Measurements from ENCODE around the gene TSPAN31.
"Not testable (repeated sequence)": the region's sequence is repeated elsewhere in the genome, so short reads cannot be mapped to it uniquely, and the experiment has no call there.

TSPAN31 gene

DNA sequence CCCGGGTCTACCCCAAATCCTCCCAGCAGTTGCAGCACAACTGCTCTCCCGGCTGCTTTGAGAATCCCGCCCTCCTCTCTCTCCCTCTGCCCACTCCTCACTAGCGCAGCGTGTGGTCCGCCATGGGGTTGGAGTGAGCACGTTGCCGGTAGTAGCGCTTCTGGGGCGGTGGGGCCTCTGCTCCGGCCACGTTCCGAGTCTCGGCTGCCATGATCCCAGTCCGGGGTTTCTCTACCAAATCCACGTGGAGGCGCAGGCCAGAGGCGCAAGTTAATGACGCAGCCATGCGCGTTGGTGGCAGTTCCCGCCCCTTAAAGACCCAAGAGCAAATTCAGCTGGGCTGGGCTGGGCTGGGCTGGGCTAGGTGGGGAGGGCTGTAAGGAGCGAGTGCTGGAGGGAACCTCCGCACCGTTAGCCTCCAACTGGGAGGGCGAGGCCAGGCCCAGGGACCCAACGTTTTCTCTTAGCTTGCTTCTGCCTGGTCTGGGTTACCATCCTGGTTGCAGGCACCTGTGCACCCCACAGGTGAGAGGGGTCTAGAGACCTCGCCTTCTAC is 27.1 kb downstream of the TSPAN31 start, which contains the start of gene METTL1:
METTL1 (minus strand) TSS at position 233 of the 556 bp plus-strand sequence; CDS start at position 211, 22 bp downstream.
- H3K9me2 ChIP-seq (ENCODE audit: low read depth, low read length), result no peaks in the 10 kb centered on the region
- H4K20me1 ChIP-seq (ENCODE audit: insufficient read depth, low read length), result no peaks in the 10 kb centered on the region
- peak within 1 kb of the TSS; percentile 8 for H3K27ac ChIP-seq (ENCODE audit: low read depth, low read length, poor library complexity, severe bottlenecking)
- no peaks in the 10 kb centered on the region for H3F3A ChIP-seq (ENCODE audit: insufficient read depth, low read length)
- no peaks in the 10 kb centered on the region for H3K27me3 ChIP-seq (ENCODE audit: insufficient read depth, low read length)
- TF ChIP-seq, protein P1, sequence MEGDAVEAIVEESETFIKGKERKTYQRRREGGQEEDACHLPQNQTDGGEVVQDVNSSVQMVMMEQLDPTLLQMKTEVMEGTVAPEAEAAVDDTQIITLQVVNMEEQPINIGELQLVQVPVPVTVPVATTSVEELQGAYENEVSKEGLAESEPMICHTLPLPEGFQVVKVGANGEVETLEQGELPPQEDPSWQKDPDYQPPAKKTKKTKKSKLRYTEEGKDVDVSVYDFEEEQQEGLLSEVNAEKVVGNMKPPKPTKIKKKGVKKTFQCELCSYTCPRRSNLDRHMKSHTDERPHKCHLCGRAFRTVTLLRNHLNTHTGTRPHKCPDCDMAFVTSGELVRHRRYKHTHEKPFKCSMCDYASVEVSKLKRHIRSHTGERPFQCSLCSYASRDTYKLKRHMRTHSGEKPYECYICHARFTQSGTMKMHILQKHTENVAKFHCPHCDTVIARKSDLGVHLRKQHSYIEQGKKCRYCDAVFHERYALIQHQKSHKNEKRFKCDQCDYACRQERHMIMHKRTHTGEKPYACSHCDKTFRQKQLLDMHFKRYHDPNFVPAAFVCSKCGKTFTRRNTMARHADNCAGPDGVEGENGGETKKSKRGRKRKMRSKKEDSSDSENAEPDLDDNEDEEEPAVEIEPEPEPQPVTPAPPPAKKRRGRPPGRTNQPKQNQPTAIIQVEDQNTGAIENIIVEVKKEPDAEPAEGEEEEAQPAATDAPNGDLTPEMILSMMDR (IDR thresholded peaks at IDR 0.05; ENCODE audit: low read length), result no peak
- no peak for TF ChIP-seq EZH2 (IDR thresholded peaks at IDR 0.05; ENCODE audit: borderline replicate concordance, low read length)
- H3K36me3 ChIP-seq (ENCODE audit: insufficient read depth, low read length), result peaks cover 35% of the 10 kb centered on the region
- peaks cover 18% of the 10 kb centered on the region for H3K4me1 ChIP-seq (ENCODE audit: insufficient read depth, low read length, severe bottlenecking)
- H3K79me2 ChIP-seq (ENCODE audit: insufficient read depth, low read length), result no peaks in the 10 kb centered on the region
- H3K9me3 ChIP-seq (ENCODE audit: low read length), result no peaks in the 10 kb centered on the region
- H2AFZ ChIP-seq (ENCODE audit: low read length), result peak within 1 kb of the TSS; percentile 43
- H3K9ac ChIP-seq (ENCODE audit: low read length), result peak within 1 kb of the TSS; percentile 72
- H3K4me2 ChIP-seq (ENCODE audit: low read length), result peak within 1 kb of the TSS; percentile 90
- H3K4me3 ChIP-seq (ENCODE audit: low read depth, low read length, poor library complexity, severe bottlenecking), result peak within 1 kb of the TSS; percentile 75

DNA sequence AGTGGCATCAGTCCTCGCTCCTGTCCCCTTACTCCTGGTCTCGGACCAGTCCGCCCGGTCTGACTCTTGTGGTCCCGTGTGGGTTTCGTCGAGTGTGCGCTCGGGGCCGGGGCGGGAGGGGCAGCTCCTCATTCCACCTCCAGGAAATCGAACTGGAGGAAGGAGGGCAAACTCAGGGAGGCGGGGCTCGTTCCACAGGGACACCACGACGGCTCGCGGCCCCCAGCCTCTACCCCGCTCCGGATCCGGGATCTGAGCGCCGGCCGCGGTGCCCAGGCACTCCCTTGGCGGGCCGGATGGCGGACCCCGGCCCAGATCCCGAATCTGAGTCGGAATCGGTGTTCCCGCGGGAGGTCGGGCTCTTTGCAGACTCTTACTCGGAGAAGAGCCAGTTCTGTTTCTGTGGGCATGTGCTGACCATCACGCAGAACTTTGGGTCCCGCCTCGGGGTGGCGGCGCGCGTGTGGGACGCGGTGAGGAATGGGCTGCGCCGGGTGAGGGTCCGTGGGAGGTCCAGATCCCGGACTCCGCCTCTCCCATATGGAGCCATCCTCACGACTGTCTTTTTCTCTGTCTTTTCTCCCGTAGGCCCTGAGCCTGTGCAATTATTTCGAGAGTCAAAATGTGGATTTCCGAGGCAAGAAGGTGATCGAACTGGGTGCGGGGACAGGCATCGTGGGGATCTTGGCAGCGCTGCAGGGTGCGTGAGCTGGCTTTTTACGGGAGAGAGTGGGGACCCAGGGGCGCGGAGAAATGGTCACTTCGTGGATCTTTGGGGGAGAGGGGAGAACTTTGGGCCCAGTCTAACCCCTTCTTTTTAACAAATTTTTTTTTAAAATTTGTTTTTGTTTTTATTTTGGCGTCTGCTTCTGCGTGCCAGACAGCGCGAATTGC is 27.8 kb downstream of the TSPAN31 start, which contains the start of gene EEF1AKMT3:
EEF1AKMT3 (plus strand) TSS at position 186 of the 894 bp plus-strand sequence; CDS start at position 297, 111 bp downstream.
- TF ChIP-seq, protein P1 (IDR thresholded peaks at IDR 0.05; ENCODE audit: low read length), result no peak
- peak within 1 kb of the TSS; percentile 75 for H3K4me3 ChIP-seq (ENCODE audit: low read depth, low read length, poor library complexity, severe bottlenecking)
- no peaks in the 10 kb centered on the region for H4K20me1 ChIP-seq (ENCODE audit: insufficient read depth, low read length)
- peak within 1 kb of the TSS; percentile 72 for H3K9ac ChIP-seq (ENCODE audit: low read length)
- peak within 1 kb of the TSS; percentile 8 for H3K27ac ChIP-seq (ENCODE audit: low read depth, low read length, poor library complexity, severe bottlenecking)
- H3F3A ChIP-seq (ENCODE audit: insufficient read depth, low read length), result no peaks in the 10 kb centered on the region
- H3K79me2 ChIP-seq (ENCODE audit: insufficient read depth, low read length), result no peaks in the 10 kb centered on the region
- H2AFZ ChIP-seq (ENCODE audit: low read length), result peak within 1 kb of the TSS; percentile 43
- H3K4me1 ChIP-seq (ENCODE audit: insufficient read depth, low read length, severe bottlenecking), result peaks cover 18% of the 10 kb centered on the region
- H3K36me3 ChIP-seq (ENCODE audit: insufficient read depth, low read length), result peaks cover 32% of the 10 kb centered on the region
- no peaks in the 10 kb centered on the region for H3K9me2 ChIP-seq (ENCODE audit: low read depth, low read length)
- peak within 1 kb of the TSS; percentile 90 for H3K4me2 ChIP-seq (ENCODE audit: low read length)
- H3K27me3 ChIP-seq (ENCODE audit: insufficient read depth, low read length), result no peaks in the 10 kb centered on the region
- H3K9me3 ChIP-seq (ENCODE audit: low read length), result no peaks in the 10 kb centered on the region

DNA sequence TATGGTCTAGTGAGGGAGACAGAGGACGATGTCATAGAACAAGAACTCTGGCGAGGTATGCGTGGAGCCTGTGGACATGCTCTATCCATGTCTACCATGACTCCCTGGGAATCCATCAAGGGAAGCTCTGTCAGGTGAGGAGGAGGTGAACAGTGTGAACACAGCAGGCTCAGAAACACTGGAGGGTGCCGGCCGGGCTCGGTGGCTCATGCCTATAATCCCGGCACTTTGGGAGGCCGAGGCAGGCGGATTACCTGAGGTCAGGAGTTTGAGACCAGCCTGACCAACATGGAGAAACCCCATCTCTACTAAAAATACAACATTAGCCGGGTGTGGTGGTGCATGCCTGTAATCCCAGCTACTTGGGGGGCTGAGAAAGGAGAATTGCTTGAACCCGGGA is 29.8 kb downstream of the TSPAN31 start:
- not testable (repeated sequence) for H3K79me2 ChIP-seq (ENCODE audit: insufficient read depth, low read length); H2AFZ ChIP-seq (ENCODE audit: low read length); H3K4me3 ChIP-seq (ENCODE audit: low read depth, low read length, poor library complexity, severe bottlenecking); H3K27me3 ChIP-seq (ENCODE audit: insufficient read depth, low read length); H3K27ac ChIP-seq (ENCODE audit: low read depth, low read length, poor library complexity, severe bottlenecking); H3K4me2 ChIP-seq (ENCODE audit: low read length); H3K9me3 ChIP-seq (ENCODE audit: low read length); H3K9me2 ChIP-seq (ENCODE audit: low read depth, low read length); H4K20me1 ChIP-seq (ENCODE audit: insufficient read depth, low read length); H3F3A ChIP-seq (ENCODE audit: insufficient read depth, low read length); H3K9ac ChIP-seq (ENCODE audit: low read length)
- Histone ChIP-seq H3K4me1 (ENCODE audit: insufficient read depth, low read length, severe bottlenecking) (peaks cover 18% of the 10 kb centered on the region), H3K36me3 (ENCODE audit: insufficient read depth, low read length) (peaks cover 13% of the 10 kb centered on the region)
